ENCODE measurements around the gene CEP72.
"Not testable (repeated sequence)": the region's sequence is repeated elsewhere in the genome, so short reads cannot be mapped to it uniquely, and the experiment has no call there.

CEP72 gene

GRCh38 chr5:572398-573019, 39.6 kb upstream of the CEP72 start:
- no peak overlapping the region for H3K27ac Mint-ChIP-seq (ENCODE audit: low read depth)
- H3K27me3 Mint-ChIP-seq: peaks cover 53% of the 10 kb centered on the region
- no peaks in the 10 kb centered on the region for H3K36me3 Mint-ChIP-seq (ENCODE audit: insufficient read depth)
- ATAC-seq (replicated peaks; ENCODE audit: extremely low read depth, poor library complexity, severe bottlenecking) (no peak), DNase-seq (ENCODE audit: low spot score in 2 of 2) (no peak)
- no peak overlapping the region for H3K4me3 Mint-ChIP-seq
- H3K9me3 Mint-ChIP-seq: peaks cover 16% of the 10 kb centered on the region
- H3K4me1 Mint-ChIP-seq: no peaks in the 10 kb centered on the region

GRCh38 chr5:573206-573605, 38.9 kb upstream of the CEP72 start:
- no peaks in the 10 kb centered on the region for H3K36me3 Mint-ChIP-seq (ENCODE audit: insufficient read depth)
- DNase-seq (ENCODE audit: low spot score in 2 of 2): no peak
- H3K4me3 Mint-ChIP-seq: no peak overlapping the region
- H3K9me3 Mint-ChIP-seq: peaks cover 16% of the 10 kb centered on the region
- ATAC-seq (replicated peaks; ENCODE audit: extremely low read depth, poor library complexity, severe bottlenecking): no peak
- no peak overlapping the region for H3K27ac Mint-ChIP-seq (ENCODE audit: low read depth)
- peaks cover 56% of the 10 kb centered on the region for H3K27me3 Mint-ChIP-seq
- H3K4me1 Mint-ChIP-seq: no peaks in the 10 kb centered on the region

GRCh38 chr5:573976-574375, 38.2 kb upstream of the CEP72 start:
- H3K9me3 Mint-ChIP-seq: peaks cover 21% of the 10 kb centered on the region
- no peaks in the 10 kb centered on the region for H3K36me3 Mint-ChIP-seq (ENCODE audit: insufficient read depth)
- H3K27me3 Mint-ChIP-seq: peaks cover 56% of the 10 kb centered on the region
- H3K4me1 Mint-ChIP-seq: no peaks in the 10 kb centered on the region
- DNase-seq (ENCODE audit: low spot score in 2 of 2): no peak
- ATAC-seq (replicated peaks; ENCODE audit: extremely low read depth, poor library complexity, severe bottlenecking): no peak
- H3K27ac Mint-ChIP-seq (ENCODE audit: low read depth): no peak overlapping the region
- no peak overlapping the region for H3K4me3 Mint-ChIP-seq

GRCh38 chr5:574906-575305, 37.2 kb upstream of the CEP72 start:
- DNase-seq (ENCODE audit: low spot score in 2 of 2): no peak
- Mint-ChIP-seq H3K4me1 (no peaks in the 10 kb centered on the region), H3K27ac (ENCODE audit: low read depth) (no peak overlapping the region), H3K4me3 (no peak overlapping the region), H3K36me3 (ENCODE audit: insufficient read depth) (no peaks in the 10 kb centered on the region), H3K9me3 (peaks cover 21% of the 10 kb centered on the region), H3K27me3 (peaks cover 60% of the 10 kb centered on the region)
- ATAC-seq (replicated peaks; ENCODE audit: extremely low read depth, poor library complexity, severe bottlenecking): no peak

GRCh38 chr5:575636-576035, 36.5 kb upstream of the CEP72 start:
- peaks cover 67% of the 10 kb centered on the region for H3K27me3 Mint-ChIP-seq
- no peaks in the 10 kb centered on the region for H3K36me3 Mint-ChIP-seq (ENCODE audit: insufficient read depth)
- DNase-seq (ENCODE audit: low spot score in 2 of 2): no peak
- no peaks in the 10 kb centered on the region for H3K4me1 Mint-ChIP-seq
- peaks cover 21% of the 10 kb centered on the region for H3K9me3 Mint-ChIP-seq
- H3K4me3 Mint-ChIP-seq: no peak overlapping the region
- ATAC-seq (replicated peaks; ENCODE audit: extremely low read depth, poor library complexity, severe bottlenecking): no peak
- H3K27ac Mint-ChIP-seq (ENCODE audit: low read depth): no peak overlapping the region

GRCh38 chr5:577214-577613, 34.9 kb upstream of the CEP72 start:
- H3K4me3 Mint-ChIP-seq; ATAC-seq (replicated peaks; ENCODE audit: extremely low read depth, poor library complexity, severe bottlenecking); DNase-seq (ENCODE audit: low spot score in 2 of 2); H3K36me3 Mint-ChIP-seq (ENCODE audit: insufficient read depth); H3K27ac Mint-ChIP-seq (ENCODE audit: low read depth); H3K4me1 Mint-ChIP-seq: not testable (repeated sequence)
- H3K27me3 Mint-ChIP-seq: peaks cover 83% of the 10 kb centered on the region
- peaks cover 21% of the 10 kb centered on the region for H3K9me3 Mint-ChIP-seq

- ATAC-seq (replicated peaks; ENCODE audit: extremely low read depth, poor library complexity, severe bottlenecking) (no peak), DNase-seq (ENCODE audit: low spot score in 2 of 2) (no peak)
- Mint-ChIP-seq H3K9me3 (peaks cover 21% of the 10 kb centered on the region), H3K4me1 (no peaks in the 10 kb centered on the region), H3K4me3 (no peak overlapping the region), H3K27ac (ENCODE audit: low read depth) (no peak overlapping the region), H3K36me3 (ENCODE audit: insufficient read depth) (no peaks in the 10 kb centered on the region), H3K27me3 (peaks cover 87% of the 10 kb centered on the region)
Observed at GRCh38 chr5:577800-578199, 34.3 kb upstream of the CEP72 start.

GRCh38 chr5:579211-579610, 32.9 kb upstream of the CEP72 start:
- Mint-ChIP-seq H3K36me3 (ENCODE audit: insufficient read depth) (no peaks in the 10 kb centered on the region), H3K27me3 (peaks cover 85% of the 10 kb centered on the region), H3K27ac (ENCODE audit: low read depth) (no peak overlapping the region), H3K4me3 (no peak overlapping the region), H3K4me1 (no peaks in the 10 kb centered on the region), H3K9me3 (peaks cover 21% of the 10 kb centered on the region)
- DNase-seq (ENCODE audit: low spot score in 2 of 2): no peak
- no peak for ATAC-seq (replicated peaks; ENCODE audit: extremely low read depth, poor library complexity, severe bottlenecking)

GRCh38 chr5:579746-580366, 32.3 kb upstream of the CEP72 start:
- H3K9me3 Mint-ChIP-seq: peaks cover 21% of the 10 kb centered on the region
- no peak for ATAC-seq (replicated peaks; ENCODE audit: extremely low read depth, poor library complexity, severe bottlenecking)
- no peak overlapping the region for H3K4me3 Mint-ChIP-seq

GRCh38 chr5:580436-580835, 31.7 kb upstream of the CEP72 start:
- Mint-ChIP-seq H3K36me3 (ENCODE audit: insufficient read depth) (no peaks in the 10 kb centered on the region), H3K9me3 (peaks cover 17% of the 10 kb centered on the region), H3K27me3 (peaks cover 73% of the 10 kb centered on the region), H3K27ac (ENCODE audit: low read depth) (no peak overlapping the region), H3K4me3 (no peak overlapping the region), H3K4me1 (no peaks in the 10 kb centered on the region)
- DNase-seq (ENCODE audit: low spot score in 2 of 2): no peak
- no peak for ATAC-seq (replicated peaks; ENCODE audit: extremely low read depth, poor library complexity, severe bottlenecking)

More at GRCh38 chr5:579746-580366, 32.3 kb upstream of the CEP72 start:
- Mint-ChIP-seq H3K36me3 (ENCODE audit: insufficient read depth) (no peaks in the 10 kb centered on the region), H3K4me1 (no peaks in the 10 kb centered on the region), H3K27me3 (peaks cover 78% of the 10 kb centered on the region), H3K27ac (ENCODE audit: low read depth) (no peak overlapping the region)
- DNase-seq (ENCODE audit: low spot score in 2 of 2): no peak

- ATAC-seq (replicated peaks; ENCODE audit: extremely low read depth, poor library complexity, severe bottlenecking) (no peak), DNase-seq (ENCODE audit: low spot score in 2 of 2) (no peak)
- peaks cover 73% of the 10 kb centered on the region for H3K27me3 Mint-ChIP-seq
- peaks cover 8% of the 10 kb centered on the region for H3K9me3 Mint-ChIP-seq
- H3K36me3 Mint-ChIP-seq (ENCODE audit: insufficient read depth): no peaks in the 10 kb centered on the region
- no peaks in the 10 kb centered on the region for H3K4me1 Mint-ChIP-seq
- H3K27ac Mint-ChIP-seq (ENCODE audit: low read depth): no peak overlapping the region
- no peak overlapping the region for H3K4me3 Mint-ChIP-seq
Observed at GRCh38 chr5:581266-581665, 30.9 kb upstream of the CEP72 start.

- Mint-ChIP-seq H3K36me3 (ENCODE audit: insufficient read depth) (no peaks in the 10 kb centered on the region), H3K27me3 (peaks cover 71% of the 10 kb centered on the region), H3K4me1 (no peaks in the 10 kb centered on the region), H3K9me3 (peaks cover 5% of the 10 kb centered on the region), H3K4me3 (no peak overlapping the region), H3K27ac (ENCODE audit: low read depth) (no peak overlapping the region)
- ATAC-seq (replicated peaks; ENCODE audit: extremely low read depth, poor library complexity, severe bottlenecking) (no peak), DNase-seq (ENCODE audit: low spot score in 2 of 2) (no peak)
Observed at GRCh38 chr5:581941-582340, 30.2 kb upstream of the CEP72 start.

- peaks cover 69% of the 10 kb centered on the region for H3K27me3 Mint-ChIP-seq
- H3K36me3 Mint-ChIP-seq (ENCODE audit: insufficient read depth); H3K4me1 Mint-ChIP-seq; H3K27ac Mint-ChIP-seq (ENCODE audit: low read depth); ATAC-seq (replicated peaks; ENCODE audit: extremely low read depth, poor library complexity, severe bottlenecking); H3K4me3 Mint-ChIP-seq; DNase-seq (ENCODE audit: low spot score in 2 of 2); H3K9me3 Mint-ChIP-seq: not testable (repeated sequence)
Observed at GRCh38 chr5:582445-582844, 29.7 kb upstream of the CEP72 start.

Measured in central memory CD8-positive, alpha-beta T cell (primary cell).